GM19025 (cell line): ENCODE data around the gene TRMT2A.

Source experiments
- ATAC-seq: cut with Tn5 transposase; IDR thresholded peaks from one replicate; pipeline ENCODE4 v1.9.1; 2021; ENCODE audit warnings: mild to moderate bottlenecking, low read depth, moderate library complexity; ENCODE audit not compliant: unreplicated experiment

The TRMT2A gene

DNA sequence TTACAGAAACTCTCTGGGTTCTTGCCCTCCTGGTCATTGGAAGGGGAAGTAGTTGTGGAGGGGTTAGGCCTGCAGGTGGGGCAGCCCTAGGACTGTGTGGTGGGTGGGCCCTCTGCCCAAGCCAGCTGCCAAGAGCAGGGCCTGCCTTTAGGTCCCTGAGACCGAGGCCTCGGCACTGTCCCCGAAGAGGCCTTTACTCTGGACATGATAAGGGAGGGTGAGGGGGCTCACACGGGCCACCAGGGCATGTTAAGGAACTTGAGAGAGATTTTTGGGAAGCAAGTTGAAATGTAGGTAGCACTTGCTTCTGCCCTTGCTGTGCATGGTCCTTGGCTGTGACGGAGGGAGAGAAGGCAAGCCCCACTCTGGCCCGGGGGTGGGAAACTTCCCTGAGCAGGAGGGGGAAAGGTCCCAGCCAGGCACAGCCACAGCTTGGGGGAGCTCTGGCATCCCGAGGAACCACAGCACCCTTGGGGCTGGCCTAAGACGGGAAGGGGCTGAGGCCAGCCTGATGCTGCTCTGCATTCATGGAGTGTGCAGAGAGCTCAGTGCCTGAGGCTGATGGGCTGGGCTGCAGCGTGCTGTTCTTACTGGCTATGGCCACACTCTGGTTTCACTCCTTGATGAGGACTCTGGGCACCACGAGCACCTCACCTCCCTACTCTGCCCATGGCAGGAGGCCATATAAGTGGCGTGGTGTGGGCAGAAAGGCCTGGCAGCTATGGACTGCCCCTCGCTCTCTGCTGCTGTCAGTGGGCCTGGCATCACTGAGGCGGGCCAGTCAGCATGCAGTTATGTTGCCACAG, 8.9 kb downstream of the TRMT2A start:
- no peak for ATAC-seq

DNA sequence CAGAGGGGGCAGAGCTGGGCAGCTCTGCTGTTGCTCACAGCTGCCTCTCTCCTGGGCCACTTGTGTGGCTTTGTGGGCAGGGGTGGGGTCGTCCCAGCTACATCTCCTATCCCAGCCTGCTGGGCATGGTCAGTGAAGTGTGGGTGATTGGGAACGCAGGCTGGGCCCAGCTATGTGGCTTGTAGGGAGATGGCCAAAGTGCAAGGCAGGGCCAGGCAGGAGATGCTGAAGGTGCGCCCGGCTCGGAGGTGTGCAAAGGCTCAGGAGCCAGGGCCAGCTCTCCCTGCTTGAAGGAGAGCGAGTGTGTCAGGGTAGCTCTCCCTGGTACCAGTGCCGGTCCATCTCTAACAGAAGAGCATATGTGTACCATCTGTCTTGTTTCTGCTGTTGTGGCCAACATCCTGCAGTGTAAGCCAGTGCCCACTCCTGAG, 9.5 kb downstream of the TRMT2A start:
- no peak for ATAC-seq

DNA sequence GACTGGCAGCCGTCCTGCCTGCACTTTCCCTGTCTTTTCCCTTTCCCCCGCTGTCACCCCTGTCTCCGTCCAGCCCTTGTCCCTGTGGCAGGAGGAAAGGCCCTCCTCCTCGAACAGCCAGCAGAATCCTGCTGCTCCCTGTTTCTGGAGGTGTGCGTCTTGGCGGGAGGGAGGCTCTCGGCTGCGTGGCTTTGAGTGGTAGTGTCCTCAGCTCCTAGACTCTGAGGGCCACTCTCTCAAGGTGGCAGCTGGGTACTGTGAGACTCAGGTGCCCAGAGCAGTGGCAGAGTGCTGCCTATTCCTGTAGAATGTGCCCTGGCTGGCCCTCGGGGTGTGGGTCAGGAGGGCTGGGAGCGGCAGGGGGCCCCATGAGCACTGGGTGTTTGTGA, 10.2 kb downstream of the TRMT2A start:
- ATAC-seq: no peak

DNA sequence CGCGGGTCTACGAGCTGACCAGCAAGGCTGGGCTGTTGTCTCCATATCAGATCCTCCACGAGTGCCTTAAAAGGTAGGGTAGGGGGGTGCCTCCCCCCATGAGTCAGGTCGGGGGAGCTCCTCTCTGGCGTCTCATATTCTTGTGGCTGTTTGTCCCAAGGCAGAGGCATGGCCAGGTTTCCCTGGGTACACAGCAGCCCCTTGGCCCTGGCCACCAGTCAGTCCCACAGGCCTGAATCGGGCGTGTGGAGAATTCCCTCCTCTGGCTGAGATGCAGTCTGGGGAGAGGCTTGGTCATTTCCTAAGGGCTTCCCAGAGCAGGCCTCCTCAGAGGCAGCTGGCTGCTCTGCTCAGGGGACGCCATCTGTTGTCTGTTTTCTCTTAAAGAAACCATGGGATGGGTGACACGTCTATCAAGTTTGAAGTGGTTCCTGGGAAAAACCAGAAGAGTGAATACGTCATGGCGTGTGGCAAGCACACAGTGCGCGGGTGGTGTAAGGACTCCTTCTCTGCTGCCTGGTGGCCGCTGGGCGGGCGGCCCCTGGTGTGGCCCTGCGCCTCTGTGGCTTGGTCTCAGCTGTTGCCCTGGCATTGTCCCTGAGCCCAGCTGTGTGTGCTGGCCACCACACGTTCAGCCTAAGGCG, 10.7 kb downstream of the TRMT2A start:
- no peak for ATAC-seq

DNA sequence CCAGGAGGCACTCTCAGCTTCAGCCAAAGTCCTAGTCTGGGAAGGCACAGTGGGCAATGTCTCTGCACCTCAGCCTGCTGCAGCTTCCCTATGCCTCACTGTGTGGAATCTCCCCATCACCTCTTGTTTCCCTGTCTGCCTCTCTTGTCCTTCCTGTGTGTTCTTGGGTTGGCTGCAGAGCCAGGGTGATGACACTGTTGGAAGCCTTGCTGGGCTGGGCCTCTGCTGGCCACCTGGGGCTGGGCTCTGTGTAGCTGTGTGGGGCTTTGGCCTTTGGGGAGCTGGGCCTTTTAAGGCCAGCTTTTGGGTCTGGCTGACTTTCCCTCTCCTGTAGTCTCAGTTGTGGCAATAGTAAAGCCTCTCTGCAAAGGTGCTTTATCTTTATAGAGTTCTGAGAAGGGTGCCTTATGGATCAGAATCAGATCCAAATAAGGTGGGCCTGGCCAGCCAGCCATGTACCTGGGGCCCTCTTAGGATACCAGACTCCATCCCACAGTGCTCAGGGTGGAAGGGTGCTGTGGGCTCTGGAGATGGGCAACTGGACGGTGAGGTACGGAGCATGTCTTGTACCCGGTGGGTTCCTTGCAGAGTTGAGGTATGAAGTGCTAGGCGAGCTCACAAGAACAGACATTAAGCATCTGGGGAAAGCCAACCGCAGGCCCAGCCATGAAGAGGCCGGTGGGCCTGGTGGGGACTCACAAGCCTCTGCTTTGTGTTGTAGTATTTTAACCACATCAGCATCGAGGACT, 11.4 kb downstream of the TRMT2A start:
- ATAC-seq: no peak

DNA sequence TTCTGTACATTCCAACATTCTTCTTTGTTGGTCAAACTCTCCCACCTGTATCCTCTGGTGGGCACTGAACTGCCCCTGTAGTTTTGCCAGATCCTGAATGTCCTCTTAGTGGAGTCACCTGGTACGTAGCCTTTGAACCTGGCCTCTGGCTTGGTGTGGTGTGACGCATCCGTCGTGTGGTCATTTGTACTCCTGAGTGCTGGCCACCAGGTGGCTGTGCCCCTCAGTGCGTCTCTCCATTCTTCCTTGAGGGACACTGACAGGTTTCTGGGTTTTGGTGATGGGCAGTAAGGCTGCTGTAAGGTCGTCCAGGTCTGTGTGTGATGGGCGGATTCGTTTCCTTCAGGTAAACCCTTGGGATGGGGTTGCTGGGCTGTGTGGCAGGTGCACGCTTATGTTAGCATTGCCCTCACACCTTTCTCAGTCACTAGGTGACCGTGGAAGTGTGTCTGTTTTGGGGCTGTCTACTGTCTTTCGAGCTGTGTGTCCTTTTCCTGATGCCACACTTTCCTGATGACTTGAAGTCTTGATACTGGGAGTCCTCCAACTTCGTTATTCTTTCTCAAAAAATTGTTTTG, 14.7 kb downstream of the TRMT2A start:
- no peak for ATAC-seq

DNA sequence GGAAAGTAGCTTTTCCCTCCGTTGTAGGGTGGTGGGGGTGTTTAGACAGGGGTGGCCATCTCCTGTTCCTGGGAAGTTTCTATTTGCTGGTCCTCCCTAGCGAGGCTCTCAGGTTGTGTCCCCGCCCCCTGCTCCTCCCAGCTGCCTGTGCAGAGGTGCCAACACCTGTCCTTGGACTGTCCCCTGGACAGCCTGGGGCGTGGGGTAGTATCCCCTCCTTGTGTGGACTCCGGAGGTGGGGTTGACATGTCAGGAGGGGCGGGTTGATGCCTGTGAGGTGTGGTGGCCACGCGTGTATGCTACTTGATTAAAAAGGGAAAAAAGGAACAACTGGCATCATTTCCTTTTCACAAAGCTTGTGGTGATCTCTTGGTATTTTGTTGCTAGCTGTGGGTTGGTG, 15.4 kb downstream of the TRMT2A start:
- ATAC-seq: no peak

DNA sequence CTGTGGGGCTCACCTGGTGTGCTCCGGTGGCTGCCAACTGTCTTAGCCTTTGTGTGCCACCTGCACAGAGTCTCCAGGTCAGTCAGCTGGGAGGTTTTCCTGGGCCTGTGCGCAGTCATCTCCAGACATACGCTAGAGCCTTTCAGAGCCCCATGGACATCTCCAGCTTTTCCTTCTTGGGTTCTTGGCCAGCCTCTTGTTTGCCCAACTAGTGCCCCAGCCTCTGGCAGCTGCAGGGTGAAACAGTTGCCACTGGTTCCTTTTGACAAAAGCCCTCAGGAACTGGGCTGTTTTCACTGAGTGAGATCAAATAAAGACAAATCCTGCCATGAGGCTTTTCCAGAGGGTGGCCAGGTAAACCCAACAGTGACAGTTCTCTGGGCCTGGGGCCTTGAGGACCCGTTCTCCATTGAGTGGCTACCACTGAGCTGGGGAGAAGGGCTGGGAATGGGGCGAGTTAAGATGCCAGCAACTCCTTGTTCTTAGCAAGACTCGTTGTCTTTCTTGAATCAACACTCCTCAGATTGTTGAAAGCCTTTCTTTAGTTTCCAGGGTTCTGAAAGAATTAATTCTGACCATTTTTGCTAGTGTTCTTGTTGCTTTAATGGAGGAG, 17.8 kb downstream of the TRMT2A start:
- no peak for ATAC-seq

DNA sequence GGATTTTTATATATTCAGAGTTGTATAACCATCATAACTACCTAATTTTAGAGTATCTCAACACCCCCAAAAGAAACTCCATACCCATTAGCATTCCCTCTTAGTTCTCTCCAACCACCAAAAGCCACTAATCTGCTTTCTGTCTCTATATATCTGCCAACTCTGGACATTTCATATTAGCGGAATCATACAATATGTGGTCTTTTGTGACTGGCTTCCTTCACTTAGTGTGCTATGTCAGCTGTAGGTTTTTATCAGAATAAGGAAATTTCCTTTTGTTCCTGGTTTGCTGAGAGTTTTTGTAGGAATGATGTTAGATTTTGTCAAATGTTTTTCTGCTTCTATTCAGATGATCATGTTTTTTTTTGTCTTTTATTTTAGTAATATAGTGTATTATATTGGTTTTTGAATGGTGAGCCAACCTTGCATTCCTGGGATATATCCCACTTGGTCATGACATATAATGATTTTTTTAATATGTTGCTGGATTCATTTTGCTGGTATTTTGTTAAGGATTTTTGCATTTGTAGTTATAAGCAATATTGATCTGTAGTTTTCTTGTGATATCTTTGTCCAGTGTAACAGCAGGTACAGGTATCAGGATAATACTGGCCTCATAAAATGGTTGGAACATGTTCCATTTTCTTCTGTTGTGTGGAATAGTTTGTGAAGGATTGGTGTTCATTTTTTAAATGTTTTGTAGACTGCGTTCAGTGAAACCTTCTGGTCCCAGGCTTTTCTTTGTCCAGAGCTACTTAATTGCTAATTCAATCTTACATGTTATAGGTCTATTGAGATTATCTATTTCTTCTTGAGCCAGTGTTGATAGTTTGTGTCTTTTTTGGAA, 20.2 kb downstream of the TRMT2A start:
- no peak for ATAC-seq

DNA sequence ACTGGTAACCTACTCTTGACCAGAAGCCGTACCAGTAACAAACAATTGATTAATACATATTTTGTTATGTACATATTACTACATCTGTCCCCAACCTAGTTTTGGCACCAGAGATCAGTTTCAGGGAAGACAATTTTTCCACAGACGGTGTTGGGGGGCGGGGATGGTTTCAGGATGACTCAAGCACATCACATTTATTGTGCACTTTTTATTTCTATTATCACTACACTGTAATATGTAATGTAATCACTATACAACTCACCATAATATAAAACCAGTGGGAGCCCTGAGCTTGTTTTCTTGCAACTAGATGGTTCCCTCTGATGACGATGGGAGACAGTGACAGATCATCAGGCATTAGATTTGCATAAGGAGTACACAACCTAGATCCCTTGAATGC, 21.5 kb downstream of the TRMT2A start:
- no peak for ATAC-seq

DNA sequence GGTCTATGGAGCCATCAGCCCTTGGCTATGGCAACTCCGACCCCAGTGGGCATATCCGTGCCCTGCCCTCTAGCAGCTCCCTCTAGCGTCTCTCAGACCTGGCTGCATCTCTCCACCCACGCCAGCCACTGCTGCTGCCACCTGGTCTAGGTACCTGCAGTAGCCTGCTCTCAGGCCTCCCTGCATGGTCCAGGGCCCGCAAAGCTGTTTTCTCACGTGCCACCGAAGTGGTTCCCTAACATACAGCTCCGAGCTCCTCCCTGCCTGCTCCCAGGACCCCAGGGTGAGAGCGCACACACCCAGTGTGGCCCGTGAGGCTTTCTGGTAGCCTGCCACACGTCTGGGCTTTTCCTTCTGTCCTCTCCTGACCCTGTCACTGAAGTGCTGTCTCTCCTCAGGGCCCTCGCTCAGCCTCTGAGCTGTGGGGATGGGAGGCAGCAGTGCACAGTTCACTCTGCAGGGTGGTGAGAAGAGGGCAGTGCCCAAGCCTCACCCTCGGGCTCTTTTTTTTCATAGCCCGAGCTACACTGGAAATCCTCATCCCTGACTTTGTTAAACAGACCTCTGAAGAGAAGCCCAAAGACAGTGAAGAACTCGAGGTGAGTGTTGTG, 22.7 kb downstream of the TRMT2A start:
- no peak for ATAC-seq

DNA sequence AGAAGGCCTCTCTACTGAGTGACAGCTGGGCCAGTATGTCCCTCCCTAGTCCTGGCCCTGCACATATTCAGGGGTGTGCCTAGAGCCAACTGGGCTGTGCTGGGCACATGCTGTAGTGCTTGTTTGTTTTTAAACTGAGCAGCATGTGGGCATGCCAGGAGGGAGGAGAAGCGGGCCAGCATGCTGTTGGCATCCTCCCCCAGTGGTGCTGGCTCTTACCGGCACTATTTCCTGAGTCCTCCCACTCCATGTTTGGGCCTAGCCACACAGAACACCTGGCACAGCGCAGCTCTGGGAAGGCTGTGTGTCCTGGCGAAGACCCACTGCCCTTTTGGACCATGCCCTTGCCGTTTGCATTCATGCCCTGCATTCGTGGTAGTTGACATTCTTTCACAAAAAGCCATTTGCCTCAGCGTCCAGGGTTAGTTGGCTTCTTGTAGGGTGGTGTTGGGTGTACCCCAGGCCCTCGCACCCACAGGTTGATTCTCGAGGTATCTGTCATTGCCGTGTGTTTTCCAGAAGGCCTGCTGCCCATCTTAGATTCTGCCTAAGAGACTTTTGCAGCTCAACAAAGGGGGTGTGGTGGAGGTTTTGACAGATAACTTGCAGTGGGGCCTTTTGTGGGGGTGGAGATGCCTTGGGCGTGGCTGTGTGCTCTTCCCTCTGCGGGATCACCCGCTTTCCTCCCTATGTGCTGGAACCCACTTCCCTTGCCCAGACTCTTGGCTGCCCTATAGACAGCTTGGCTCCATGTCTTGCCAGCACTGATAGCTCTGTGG, 23.4 kb downstream of the TRMT2A start:
- no peak for ATAC-seq

DNA sequence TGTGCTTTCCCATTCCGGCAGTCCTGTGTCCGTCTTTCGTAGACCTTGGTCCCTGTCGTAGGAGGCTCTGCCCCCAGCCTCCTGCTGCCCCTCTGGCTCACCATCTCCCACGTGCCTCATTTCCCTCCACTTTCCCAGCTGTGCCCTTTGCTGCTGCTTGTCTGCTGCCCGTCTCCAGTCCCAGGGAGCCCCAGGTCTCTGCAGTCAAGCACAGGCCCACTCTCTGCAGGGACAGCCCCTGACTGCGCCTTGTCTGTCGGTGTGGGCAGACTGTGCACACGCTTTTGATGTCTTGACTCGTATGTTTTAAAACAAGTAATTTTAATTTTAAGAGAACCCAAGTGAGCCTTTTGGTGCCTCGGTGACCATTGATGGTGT, 24.6 kb downstream of the TRMT2A start:
- no peak for ATAC-seq

DNA sequence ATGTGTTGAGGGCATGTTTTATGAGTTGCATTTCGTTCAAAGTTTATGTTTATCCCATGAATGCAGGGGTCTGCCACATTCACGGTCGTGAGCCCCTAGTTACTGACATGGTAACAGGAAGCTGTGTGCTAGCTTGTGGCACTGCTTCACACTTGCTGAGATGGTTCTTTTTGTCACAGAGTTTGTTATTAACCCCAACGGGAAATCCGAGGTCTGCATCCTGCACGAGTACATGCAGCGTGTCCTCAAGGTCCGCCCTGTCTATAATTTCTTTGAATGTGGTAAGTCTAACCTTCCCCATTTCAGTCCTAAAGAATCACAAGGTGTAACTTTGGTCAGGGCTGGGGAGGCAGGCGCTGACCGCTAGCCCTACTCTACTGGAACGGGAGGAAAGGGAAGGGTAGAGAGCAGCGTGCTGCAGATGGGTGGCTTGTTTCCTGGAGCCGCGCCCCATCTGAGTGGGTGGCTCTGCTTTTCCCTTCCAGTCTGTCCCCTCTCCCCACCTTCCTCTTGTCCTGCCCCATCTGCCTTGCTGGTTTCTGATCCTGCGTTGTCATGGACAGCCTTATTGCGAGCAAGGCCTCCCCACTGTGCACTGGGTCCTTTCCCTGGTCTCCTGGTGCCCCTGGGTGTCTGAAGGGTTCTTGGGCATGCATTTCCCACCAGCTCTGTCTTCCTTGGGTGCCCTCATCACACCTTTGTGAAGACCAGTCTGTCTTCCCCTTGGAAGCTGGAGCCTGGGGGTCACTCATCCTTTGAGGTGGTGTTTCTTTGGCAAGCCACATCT, 25.1 kb downstream of the TRMT2A start:
- no peak for ATAC-seq

DNA sequence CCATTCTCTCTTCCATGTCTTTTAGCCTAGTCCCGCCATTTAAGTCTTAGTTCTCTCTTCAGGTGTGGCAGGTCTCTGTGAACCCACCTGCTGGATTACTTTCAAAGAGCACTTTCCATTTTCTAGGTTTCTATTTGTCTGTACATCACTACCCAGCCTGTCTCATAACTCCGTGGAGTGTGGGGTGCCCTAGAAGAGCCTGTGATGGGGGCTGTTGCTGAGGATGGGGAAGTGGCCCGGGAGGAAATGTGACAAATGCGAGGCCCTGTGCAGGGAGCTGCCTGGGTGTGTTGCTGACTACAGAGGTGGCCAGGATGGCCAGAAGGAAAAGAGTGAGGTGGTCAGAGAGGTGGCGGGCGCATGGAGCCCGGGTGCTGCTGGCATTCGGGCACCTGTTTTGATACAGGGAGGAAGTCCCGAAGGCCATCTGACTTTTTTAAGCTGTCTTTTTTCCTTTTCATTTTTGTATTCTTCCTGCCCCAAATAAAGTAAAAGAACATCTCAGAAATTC, 26.2 kb downstream of the TRMT2A start:
- ATAC-seq: no peak

DNA sequence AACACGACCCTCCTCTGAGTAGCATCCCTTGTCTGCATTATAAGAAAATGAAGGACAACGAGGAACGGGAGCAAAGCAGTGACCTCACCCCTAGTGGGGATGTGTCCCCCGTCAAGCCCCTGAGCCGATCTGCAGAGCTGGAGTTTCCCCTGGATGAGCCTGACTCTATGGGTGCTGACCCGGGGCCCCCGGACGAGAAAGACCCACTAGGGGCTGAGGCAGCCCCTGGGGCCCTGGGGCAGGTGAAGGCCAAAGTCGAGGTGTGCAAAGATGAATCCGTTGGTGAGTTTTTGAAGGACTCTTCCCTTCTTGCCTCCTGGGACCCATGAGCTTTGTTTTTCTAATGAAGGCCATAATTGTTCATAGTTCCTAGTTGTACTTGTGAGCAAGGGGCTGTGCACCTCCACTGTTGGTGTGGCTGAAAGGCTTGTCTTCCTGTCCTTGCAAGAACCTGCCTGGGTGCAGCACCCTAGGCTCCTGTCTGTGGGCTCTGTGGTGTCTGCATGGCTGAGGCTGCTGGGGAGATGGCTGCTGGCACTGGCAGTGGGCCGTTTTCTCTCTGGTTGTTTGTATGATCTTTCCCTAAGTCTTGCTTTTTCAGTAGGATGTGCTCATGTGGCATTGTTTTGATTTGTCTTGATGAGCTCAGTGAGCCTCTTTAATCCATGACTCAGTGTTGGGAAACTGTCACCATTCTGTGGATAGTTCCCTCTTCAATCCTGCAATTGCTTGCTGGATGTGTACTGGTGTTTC, 26.9 kb downstream of the TRMT2A start:
- no peak for ATAC-seq
